Measurements from ENCODE around the gene CD38.

GRCh38 chr4:15868111-15868510 is 90.0 kb downstream of the CD38 start:
- TF ChIP-seq CTCF (IDR thresholded peaks at IDR 0.05) (no peak), POLR2A (IDR thresholded peaks at IDR 0.05) (no peak)

Data from body of pancreas (tissue), 4 donors.